ENCODE results near the gene PDE11A. TPM values are rescaled to one million over a fixed set of nuclear protein-coding genes. Genes with fewer than 3 reads are reported as not detected.

Gene PDE11A
- total RNA-seq, 1 experiment from 2014 or later = 0.13 TPM

GRCh38 chr2:177709986-177710401, 362.6 kb downstream of the PDE11A start:
- Histone ChIP-seq H2BK15ac (ENCODE audit: low read depth, low read length) (no peak overlapping the region), H4K8ac (replicated peaks; ENCODE audit: insufficient read length, low read depth, low read length) (no peak overlapping the region), H3K23ac (ENCODE audit: insufficient read length, low read depth, low read length) (no peak overlapping the region), H3K4ac (ENCODE audit: low read depth, low read length) (no peak overlapping the region), H2AK5ac (ENCODE audit: insufficient read length, low read length) (no peak overlapping the region), H2BK12ac (ENCODE audit: insufficient read length, low read depth, low read length) (no peak overlapping the region), H4K91ac (ENCODE audit: insufficient read length, low read depth, low read length) (no peak overlapping the region), H3K27ac (ENCODE audit: insufficient read length, low read depth, low read length) (no peak overlapping the region), H3T11ph (ENCODE audit: low read length) (no peak overlapping the region), H3K27me3 (ENCODE audit: insufficient read depth, low read length) (no peaks in the 10 kb centered on the region), H2AFZ (ENCODE audit: low read length) (no peak overlapping the region), H3K4me2 (ENCODE audit: insufficient read depth, insufficient read length, low read length) (no peak overlapping the region), H3K23me2 (ENCODE audit: insufficient read length, low read depth, low read length, poor library complexity, severe bottlenecking) (no peaks in the 10 kb centered on the region), H2BK120ac (ENCODE audit: low read depth, low read length, poor library complexity, severe bottlenecking) (no peak overlapping the region), H3K9me3 (ENCODE audit: control insufficient read depth, low read depth, low read length) (no peaks in the 10 kb centered on the region), H3K14ac (ENCODE audit: insufficient read depth, low read length) (no peak overlapping the region), H4K20me1 (ENCODE audit: control insufficient read depth, insufficient read depth, insufficient read length) (no peaks in the 10 kb centered on the region), H3K79me2 (ENCODE audit: insufficient read depth, low read length) (no peaks in the 10 kb centered on the region), H3K56ac (ENCODE audit: insufficient read length, low read depth, low read length) (no peak overlapping the region), H3K4me1 (ENCODE audit: insufficient read depth, low read length) (no peaks in the 10 kb centered on the region; the same call in 1 of the 2 replicates), H3K18ac (ENCODE audit: insufficient read length, low read depth, low read length) (no peak overlapping the region), H2BK20ac (ENCODE audit: low read depth, low read length, poor library complexity, severe bottlenecking) (no peak overlapping the region), H3K9ac (ENCODE audit: extremely low read depth, insufficient read length, low read length) (no peak overlapping the region), H4K5ac (ENCODE audit: insufficient read length, low read depth, low read length) (no peak overlapping the region), H3K79me1 (ENCODE audit: insufficient read depth, low read depth, low read length, poor library complexity, severe bottlenecking) (no peaks in the 10 kb centered on the region), H2BK5ac (ENCODE audit: insufficient read length, low read length) (no peak overlapping the region)
- H3K36me3 Mint-ChIP-seq (ENCODE audit: insufficient read depth in 1 of 3, low read depth in 3 of 3) = no peaks in the 10 kb centered on the region
- H3K27ac Mint-ChIP-seq = no peak overlapping the region
- no peak overlapping the region for H3K4me3 Mint-ChIP-seq
- H3K27me3 Mint-ChIP-seq (ENCODE audit: low read depth) = peaks cover 24% of the 10 kb centered on the region
- no peaks in the 10 kb centered on the region for H3K9me3 Mint-ChIP-seq
- peaks cover 4 to 8% of the 10 kb centered on the region in 2 experiments; a peak in 2 of 4 replicates for H3K4me1 Mint-ChIP-seq
- WGBS (ENCODE audit: extremely low coverage, insufficient read length, low lambda C conversion rate) = no CpG with 5 or more reads among the region's 8 CpGs
- TF ChIP-seq, protein P1, sequence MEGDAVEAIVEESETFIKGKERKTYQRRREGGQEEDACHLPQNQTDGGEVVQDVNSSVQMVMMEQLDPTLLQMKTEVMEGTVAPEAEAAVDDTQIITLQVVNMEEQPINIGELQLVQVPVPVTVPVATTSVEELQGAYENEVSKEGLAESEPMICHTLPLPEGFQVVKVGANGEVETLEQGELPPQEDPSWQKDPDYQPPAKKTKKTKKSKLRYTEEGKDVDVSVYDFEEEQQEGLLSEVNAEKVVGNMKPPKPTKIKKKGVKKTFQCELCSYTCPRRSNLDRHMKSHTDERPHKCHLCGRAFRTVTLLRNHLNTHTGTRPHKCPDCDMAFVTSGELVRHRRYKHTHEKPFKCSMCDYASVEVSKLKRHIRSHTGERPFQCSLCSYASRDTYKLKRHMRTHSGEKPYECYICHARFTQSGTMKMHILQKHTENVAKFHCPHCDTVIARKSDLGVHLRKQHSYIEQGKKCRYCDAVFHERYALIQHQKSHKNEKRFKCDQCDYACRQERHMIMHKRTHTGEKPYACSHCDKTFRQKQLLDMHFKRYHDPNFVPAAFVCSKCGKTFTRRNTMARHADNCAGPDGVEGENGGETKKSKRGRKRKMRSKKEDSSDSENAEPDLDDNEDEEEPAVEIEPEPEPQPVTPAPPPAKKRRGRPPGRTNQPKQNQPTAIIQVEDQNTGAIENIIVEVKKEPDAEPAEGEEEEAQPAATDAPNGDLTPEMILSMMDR (conservative IDR thresholded peaks at IDR 0.05) = no peak
- no peak for DNase-seq
